ENCODE results near the gene UBE2G2. TPM values are rescaled to one million over a fixed set of nuclear protein-coding genes. Genes with fewer than 3 reads are reported as not detected.
A peak's percentile ranks its signal among the peaks of the same experiment; 100 is the strongest.

Gene UBE2G2
- total and polyA plus RNA-seq, 4 donors, result 27.4 to 83.5 (median 40.9) TPM

- DNase-seq (ENCODE audit: low spot score), result no peak
- WGBS, result 2% methylated on average over 17 of the region's 17 CpGs
- TF ChIP-seq RXRA (IDR thresholded peaks at IDR 0.05) (peak in 1 of 2 donors; percentile 11), RAD21 (IDR thresholded peaks at IDR 0.05) (peak; percentile 70 to 71), ZBTB33 (IDR thresholded peaks at IDR 0.05) (no peak), TAF1 (conservative IDR thresholded peaks at IDR 0.05) (no peak)
- TF ChIP-seq, protein P1, sequence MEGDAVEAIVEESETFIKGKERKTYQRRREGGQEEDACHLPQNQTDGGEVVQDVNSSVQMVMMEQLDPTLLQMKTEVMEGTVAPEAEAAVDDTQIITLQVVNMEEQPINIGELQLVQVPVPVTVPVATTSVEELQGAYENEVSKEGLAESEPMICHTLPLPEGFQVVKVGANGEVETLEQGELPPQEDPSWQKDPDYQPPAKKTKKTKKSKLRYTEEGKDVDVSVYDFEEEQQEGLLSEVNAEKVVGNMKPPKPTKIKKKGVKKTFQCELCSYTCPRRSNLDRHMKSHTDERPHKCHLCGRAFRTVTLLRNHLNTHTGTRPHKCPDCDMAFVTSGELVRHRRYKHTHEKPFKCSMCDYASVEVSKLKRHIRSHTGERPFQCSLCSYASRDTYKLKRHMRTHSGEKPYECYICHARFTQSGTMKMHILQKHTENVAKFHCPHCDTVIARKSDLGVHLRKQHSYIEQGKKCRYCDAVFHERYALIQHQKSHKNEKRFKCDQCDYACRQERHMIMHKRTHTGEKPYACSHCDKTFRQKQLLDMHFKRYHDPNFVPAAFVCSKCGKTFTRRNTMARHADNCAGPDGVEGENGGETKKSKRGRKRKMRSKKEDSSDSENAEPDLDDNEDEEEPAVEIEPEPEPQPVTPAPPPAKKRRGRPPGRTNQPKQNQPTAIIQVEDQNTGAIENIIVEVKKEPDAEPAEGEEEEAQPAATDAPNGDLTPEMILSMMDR (IDR thresholded peaks at IDR 0.05; ENCODE audit: low read depth, low read length, missing input control), result peak; percentile 51
- Histone ChIP-seq H3K4me3 (ENCODE audit: low read depth in 1 of 3, low read length in 3 of 3) (peak overlapping the region; percentile 77 to 91 (median 85)), H3K4me1 (ENCODE audit: control insufficient read depth in 4 of 4, insufficient read depth in 4 of 4, low read length in 3 of 4) (peaks cover 7 to 38% (median 25%) of the 10 kb centered on the region in 4 donors), H3K27ac (ENCODE audit: low read depth in 1 of 2, low read length in 2 of 2) (peak overlapping the region; percentile 30 to 73), H3K9me3 (ENCODE audit: control insufficient read depth in 4 of 4, low read length in 3 of 4) (no peaks in the 10 kb centered on the region), H3K9ac (ENCODE audit: low read depth in 1 of 2, low read length in 2 of 2) (peak overlapping the region; percentile 65 to 73), H3K27me3 (ENCODE audit: control insufficient read depth in 4 of 4, insufficient read depth in 4 of 4, low read length in 3 of 4) (no peaks in the 10 kb centered on the region), H3K36me3 (ENCODE audit: control insufficient read depth in 4 of 4, insufficient read depth in 3 of 4, low read depth in 1 of 4, low read length in 3 of 4) (peaks cover 0 to 13% (median 2%) of the 10 kb centered on the region in 4 donors)
Measured at GRCh38 chr21:44800971-44801467, 601 bp downstream of the UBE2G2 start.

- H3K9ac ChIP-seq (ENCODE audit: low read depth in 1 of 2, low read length in 2 of 2), result no peak overlapping the region
- H3K36me3 ChIP-seq (ENCODE audit: control insufficient read depth in 4 of 4, insufficient read depth in 3 of 4, low read depth in 1 of 4, low read length in 3 of 4), result peaks cover 0 to 8% (median 1%) of the 10 kb centered on the region in 4 donors
- no peak overlapping the region for H3K4me3 ChIP-seq (ENCODE audit: low read depth in 1 of 3, low read length in 3 of 3)
- no peaks in the 10 kb centered on the region for H3K27me3 ChIP-seq (ENCODE audit: control insufficient read depth in 4 of 4, insufficient read depth in 4 of 4, low read length in 3 of 4)
- WGBS, result 62% methylated on average over 12 of the region's 12 CpGs
- no peaks in the 10 kb centered on the region for H3K9me3 ChIP-seq (ENCODE audit: control insufficient read depth in 4 of 4, low read length in 3 of 4)
- peaks cover 7 to 37% (median 25%) of the 10 kb centered on the region in 4 donors for H3K4me1 ChIP-seq (ENCODE audit: control insufficient read depth in 4 of 4, insufficient read depth in 4 of 4, low read length in 3 of 4)
- TF ChIP-seq SP1 (IDR thresholded peaks at IDR 0.05) (no peak), RAD21 (IDR thresholded peaks at IDR 0.05) (peak in 1 of 2 donors; percentile 33)
- H3K27ac ChIP-seq (ENCODE audit: low read depth in 1 of 2, low read length in 2 of 2), result no peak overlapping the region
- DNase-seq (ENCODE audit: low spot score), result no peak
Measured at GRCh38 chr21:44800103-44800502, 1.5 kb downstream of the UBE2G2 start.

DNA sequence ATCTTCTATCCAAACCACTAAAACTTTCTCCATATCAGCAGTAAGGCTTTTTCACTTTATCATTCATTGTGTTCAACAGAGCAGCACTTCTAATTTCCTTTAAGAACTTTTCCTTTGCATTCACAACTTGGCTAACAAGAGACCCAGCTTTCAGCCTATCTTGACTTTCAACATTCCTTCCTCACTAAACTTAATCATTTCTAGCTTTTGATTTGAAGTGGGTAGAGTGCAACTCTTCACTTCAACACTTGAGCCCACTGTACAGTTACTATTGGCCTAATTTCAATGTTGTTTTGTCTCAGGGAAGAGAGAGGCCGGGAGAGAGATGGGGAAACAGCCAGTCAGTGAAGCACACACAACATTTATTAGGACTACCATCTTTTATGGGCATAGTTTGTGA lies 2.0 kb downstream of the UBE2G2 start:
- Histone ChIP-seq H3K9ac (ENCODE audit: low read depth in 1 of 2, low read length in 2 of 2) (no peak overlapping the region), H3K27ac (ENCODE audit: low read depth in 1 of 2, low read length in 2 of 2) (no peak overlapping the region), H3K36me3 (ENCODE audit: control insufficient read depth in 4 of 4, insufficient read depth in 3 of 4, low read depth in 1 of 4, low read length in 3 of 4) (peaks cover 0 to 8% (median 1%) of the 10 kb centered on the region in 4 donors), H3K4me3 (ENCODE audit: low read depth in 1 of 3, low read length in 3 of 3) (no peak overlapping the region), H3K9me3 (ENCODE audit: control insufficient read depth in 4 of 4, low read length in 3 of 4) (no peaks in the 10 kb centered on the region), H3K27me3 (ENCODE audit: control insufficient read depth in 4 of 4, insufficient read depth in 4 of 4, low read length in 3 of 4) (no peaks in the 10 kb centered on the region), H3K4me1 (ENCODE audit: control insufficient read depth in 4 of 4, insufficient read depth in 4 of 4, low read length in 3 of 4) (peaks cover 7 to 32% (median 23%) of the 10 kb centered on the region in 4 donors)
- no peak for DNase-seq (ENCODE audit: low spot score)
- WGBS, result 82% methylated on average over 1 of the region's 1 CpG
- TF ChIP-seq FOXA1 (IDR thresholded peaks at IDR 0.05) (no peak), REST (IDR thresholded peaks at IDR 0.05) (no peak), JUND (IDR thresholded peaks at IDR 0.05) (no peak), EGR1 (IDR thresholded peaks at IDR 0.05; ENCODE audit: low read depth in 2 of 2) (no peak), ATF3 (IDR thresholded peaks at IDR 0.05) (no peak), RXRA (IDR thresholded peaks at IDR 0.05) (no peak), NR2F2 (IDR thresholded peaks at IDR 0.05) (no peak), ZBTB33 (IDR thresholded peaks at IDR 0.05) (no peak), TAF1 (conservative IDR thresholded peaks at IDR 0.05) (no peak), GABPA (IDR thresholded peaks at IDR 0.05 in 1 of 2, conservative IDR thresholded peaks at IDR 0.05 in 1 of 2) (no peak), RAD21 (IDR thresholded peaks at IDR 0.05) (no peak), HNF4A (conservative IDR thresholded peaks at IDR 0.05) (no peak), SP1 (IDR thresholded peaks at IDR 0.05) (no peak), FOXA2 (IDR thresholded peaks at IDR 0.05) (no peak)
